GM19438 (cell line): ENCODE results near the gene SEMA6B.

Source experiments
- ATAC-seq: cut with Tn5 transposase; IDR thresholded peaks from one replicate; pipeline ENCODE4 v1.9.1; 2021; ENCODE audit warnings: low read depth; ENCODE audit not compliant: unreplicated experiment

Gene SEMA6B

GRCh38 chr19:4498694-4499093 is 60.8 kb downstream of the SEMA6B start:
- ATAC-seq, result no peak

GRCh38 chr19:4497770-4498389 is 61.6 kb downstream of the SEMA6B start:
- no peak for ATAC-seq

GRCh38 chr19:4496304-4496703 is 63.2 kb downstream of the SEMA6B start:
- ATAC-seq, result no peak

GRCh38 chr19:4495471-4495870 is 64.0 kb downstream of the SEMA6B start:
- ATAC-seq, result no peak

- ATAC-seq, result no peak
Observed at GRCh38 chr19:4494691-4495064, 64.8 kb downstream of the SEMA6B start.

GRCh38 chr19:4493929-4494690 is 65.4 kb downstream of the SEMA6B start:
- ATAC-seq, result no peak

GRCh38 chr19:4493104-4493928 is 66.2 kb downstream of the SEMA6B start:
- no peak for ATAC-seq
